Stomach (tissue), 4 donors: Measurements from ENCODE around the gene BANF2.

Experiments
- EP300 ChIP-seq: sonication (generic); formaldehyde crosslinking; IDR thresholded peaks from one replicate; pipeline ENCODE4 v1.6.1; 2017; ENCODE audit warnings: antibody characterized with exemption
- POLR2A ChIP-seq, 4 donors: fragments of 450-650 bp; IDR thresholded peaks; one replicate each; pipeline ENCODE4 v1.6.1; 2016; ENCODE audit warnings: antibody characterized with exemption in 4 of 4, control low read depth in 2 of 4, mild to moderate bottlenecking in 1 of 4, moderate library complexity in 1 of 4
- POLR2AphosphoS5 ChIP-seq, 3 donors: sonication (generic); formaldehyde crosslinking; IDR thresholded peaks; one replicate each; pipeline ENCODE4 v1.6.1; 2016; ENCODE audit warnings: antibody characterized with exemption in 3 of 3
- TF ChIP-seq, protein P1 (sequence below), 7 experiments: fragments of 450-650 bp in 4 of 7; fragments of 200-600 bp in 3 of 7; sonication (generic) in 3 of 7; IDR thresholded peaks; one replicate each; pipeline ENCODE4 v1.5.1; 2016 to 2019; ENCODE audit warnings: antibody characterized with exemption in 7 of 7, control low read depth in 2 of 7, mild to moderate bottlenecking in 1 of 7

DNA sequence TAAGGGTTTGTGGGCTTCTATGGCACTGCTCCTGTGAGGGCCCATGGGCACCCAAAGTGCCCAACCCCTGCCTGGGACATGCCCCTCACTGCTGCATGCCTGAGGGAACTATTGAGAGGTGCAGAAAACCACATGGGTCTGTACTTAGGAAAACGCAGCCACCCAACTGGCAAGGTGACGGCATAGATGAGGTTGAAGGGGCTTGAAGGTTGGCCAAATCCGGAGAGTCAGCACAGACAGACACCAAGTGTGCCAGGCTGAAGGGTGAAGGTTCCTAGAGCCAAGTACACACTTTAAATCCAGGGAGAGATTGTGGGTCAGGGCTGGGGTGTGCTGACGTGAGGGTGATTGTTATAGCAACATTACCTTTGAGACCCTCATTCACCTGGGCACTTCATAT is 6.2 kb downstream of the BANF2 start:
- TF ChIP-seq POLR2AphosphoS5 (IDR thresholded peaks at IDR 0.05): no peak
- TF ChIP-seq, protein P1, sequence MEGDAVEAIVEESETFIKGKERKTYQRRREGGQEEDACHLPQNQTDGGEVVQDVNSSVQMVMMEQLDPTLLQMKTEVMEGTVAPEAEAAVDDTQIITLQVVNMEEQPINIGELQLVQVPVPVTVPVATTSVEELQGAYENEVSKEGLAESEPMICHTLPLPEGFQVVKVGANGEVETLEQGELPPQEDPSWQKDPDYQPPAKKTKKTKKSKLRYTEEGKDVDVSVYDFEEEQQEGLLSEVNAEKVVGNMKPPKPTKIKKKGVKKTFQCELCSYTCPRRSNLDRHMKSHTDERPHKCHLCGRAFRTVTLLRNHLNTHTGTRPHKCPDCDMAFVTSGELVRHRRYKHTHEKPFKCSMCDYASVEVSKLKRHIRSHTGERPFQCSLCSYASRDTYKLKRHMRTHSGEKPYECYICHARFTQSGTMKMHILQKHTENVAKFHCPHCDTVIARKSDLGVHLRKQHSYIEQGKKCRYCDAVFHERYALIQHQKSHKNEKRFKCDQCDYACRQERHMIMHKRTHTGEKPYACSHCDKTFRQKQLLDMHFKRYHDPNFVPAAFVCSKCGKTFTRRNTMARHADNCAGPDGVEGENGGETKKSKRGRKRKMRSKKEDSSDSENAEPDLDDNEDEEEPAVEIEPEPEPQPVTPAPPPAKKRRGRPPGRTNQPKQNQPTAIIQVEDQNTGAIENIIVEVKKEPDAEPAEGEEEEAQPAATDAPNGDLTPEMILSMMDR (IDR thresholded peaks at IDR 0.05): no peak
- TF ChIP-seq POLR2A (IDR thresholded peaks at IDR 0.05): no peak
- no peak for TF ChIP-seq EP300
